Heart left ventricle (tissue), 16 donors: ENCODE data around the gene PIP5K1C. TPM values are rescaled to one million over a fixed set of nuclear protein-coding genes. Genes with fewer than 3 reads are reported as not detected.

Source experiments
- ATAC-seq, 4 donors: fragments of 200-7000 bp; cut with Tn5 transposase; one replicate each; pipeline ENCODE4 v1.9.1; 2020 to 2022; ENCODE audit warnings: moderate library complexity in 4 of 4, mild to moderate bottlenecking in 3 of 4, moderate number of reproducible peaks in 1 of 4
- DNase-seq, 5 donors: peaks; one replicate each; pipeline ENCODE4 v3.0.0-alpha.2; 2020
- H3K27ac ChIP-seq, 12 donors: fragments of 200-600 bp; sonication (generic) in 4 of 12; one replicate each; pipeline versions ENCODE4 v1.5.0 to v1.8.0; 2016 to 2022; ENCODE audit warnings: mild to moderate bottlenecking in 2 of 12
- H3K27me3 ChIP-seq, 9 donors: fragments of 200-600 bp; sonication (generic) in 2 of 9; one replicate each; pipeline versions ENCODE4 v1.5.1 to v1.8.0; 2016 to 2022; ENCODE audit warnings: mild to moderate bottlenecking in 3 of 9
- H3K36me3 ChIP-seq, 9 donors: fragments of 200-600 bp; sonication (generic) in 2 of 9; one replicate each; pipeline versions ENCODE4 v1.5.0 to v1.8.0; 2018 to 2022; ENCODE audit warnings: mild to moderate bottlenecking in 2 of 9
- H3K4me1 ChIP-seq, 12 donors: fragments of 200-600 bp; sonication (generic) in 4 of 12; one replicate each; pipeline versions ENCODE4 v1.5.0 to v1.8.0; 2016 to 2022; ENCODE audit warnings: mild to moderate bottlenecking in 3 of 12
- H3K4me3 ChIP-seq, 12 donors: fragments of 200-600 bp; sonication (generic) in 4 of 12; one replicate each; pipeline versions ENCODE4 v1.5.0 to v1.8.0; 2017 to 2022; ENCODE audit warnings: mild to moderate bottlenecking in 9 of 12, moderate library complexity in 4 of 12
- H3K9me3 ChIP-seq, 12 donors: fragments of 200-600 bp; sonication (generic) in 4 of 12; one replicate each; pipeline versions ENCODE4 v1.5.0 to v1.8.0; 2016 to 2022; ENCODE audit warnings: mild to moderate bottlenecking in 1 of 12
- POLR2A ChIP-seq, 2 donors: fragments of 450-650 bp; IDR thresholded peaks; one replicate each; pipeline ENCODE4 v1.6.1; 2017; ENCODE audit warnings: antibody characterized with exemption in 2 of 2, mild to moderate bottlenecking in 2 of 2, moderate library complexity in 2 of 2
- WGBS, 4 donors: extraction: QIAGEN DNeasy Blood & Tissue Kit in 2 of 4; methylation state at CpG; one replicate each; pipeline versions ENCODE4 v1.1.5 to v1.1.7; 2013 to 2018; 5-methylcytosine and 5-hydroxymethylcytosine counted together
- intact Hi-C, 10 donors: fragments of 100-400 bp; cut with DNase I; formaldehyde crosslinking; loops; one replicate each; pipeline versions ENCODE4 v1.11.1 to v1.14.2; 2022
- polyA plus RNA-seq, 2 donors: library from polyadenylated mRNA; stranded (reverse); fragments of 200-250 nt; gene quantifications; one replicate each; pipeline ENCODE4 v1.2.3, GENCODE V29; 2013
- total RNA-seq, 9 donors: library from RNA; depleted of rRNA in 2 of 9; stranded (reverse); fragments of >200 nt in 2 of 9; fragmentation: NEBNext Ultra II Directional in 3 of 9; extraction: Animal tissue kit (Norgen Biotek cat#: 25700) in 3 of 9; gene quantifications; one replicate each; pipeline versions ENCODE4 v1.1.0 to v1.2.4, GENCODE V29; 2016 to 2023
- TF ChIP-seq, protein P1 (sequence below), 12 donors: fragments of 200-600 bp; sonication (generic) in 4 of 12; IDR thresholded peaks; one replicate each; pipeline versions ENCODE4 v1.5.0 to v1.8.0; 2018 to 2022; ENCODE audit warnings: antibody characterized with exemption in 12 of 12, mild to moderate bottlenecking in 5 of 12
- donor health status: ischemic (EF 13 %, LVEDD 7.1; RV severe dilation, severe dysfunction).
- donor health status: healthy with polysubstance abuse.
- donor health status: DM: no; HTN: yes; CAD: no.
- donor health status: DM: no; HTN: no; CAD: no.
- donor health status: ischemic (EF 25% LVEDD 6.9; RV normal size, moderate dysfunction).
- donor health status: ischemic (EF 25% LVEDD 5.7; RV mildly dilated, moderate dysfunction).
- donor health status: healthy.
- donor health status: DM: yes; HTN: yes; CAD: no.
- donor health status: ischemic (EF 35%, LVEDD 5.7; RV mildly dilated, moderate dysfunction).
- donor health status: nonischemic (EF 11% LVEDD 7.7; RV severe dilation, severe dysfunction).
- donor health status: DM: yes; HTN: yes; CAD: no.
- donor health status: PGD.
- donor health status: ischemic (EF 29% LVEDD 5.4; RV normal size, mild dysfunction).
- donor health status: nonischemic (EF 23%, LVEDD 6.1; RV moderate dilation, normal function).

Gene PIP5K1C
- total and polyA plus RNA-seq, 11 donors = 23.9 to 56.6 (median 36.3) TPM

DNA sequence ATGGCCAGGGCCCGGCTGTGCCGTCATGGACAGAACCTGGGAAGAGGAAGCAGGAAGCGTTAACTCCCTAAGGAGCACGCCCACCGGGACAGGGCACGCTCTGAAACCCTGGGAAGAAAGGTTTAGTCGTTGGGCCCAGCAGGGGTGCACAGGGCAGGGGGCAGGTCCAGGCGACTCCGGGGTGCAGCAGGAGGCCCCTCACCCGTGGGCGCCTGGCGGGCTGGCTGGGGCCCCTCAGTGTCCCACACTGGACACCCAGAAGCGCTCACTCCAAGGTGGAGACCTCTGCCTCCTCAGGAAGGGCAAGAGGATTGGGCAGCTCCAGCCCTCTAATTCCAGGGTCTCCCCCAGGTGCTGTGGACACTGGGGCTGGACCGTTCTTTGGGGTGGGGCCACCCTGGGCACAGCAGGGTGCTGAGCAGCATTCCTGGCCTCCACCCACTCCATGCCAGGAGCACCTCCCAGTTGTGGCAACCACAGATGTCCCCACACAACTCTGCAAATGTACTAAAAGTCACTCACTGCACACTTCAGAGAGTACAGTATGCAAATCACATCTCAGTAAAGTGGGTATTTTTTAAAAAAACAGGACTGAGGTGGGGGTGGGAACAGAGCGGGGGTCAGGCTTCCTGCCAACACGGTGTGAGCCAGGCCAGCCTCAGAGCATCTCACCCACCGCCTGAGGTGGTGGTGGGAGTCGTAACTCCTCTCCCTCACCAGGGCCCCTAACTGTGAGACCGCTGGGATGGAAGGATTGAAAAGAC, 35.2 kb downstream of the PIP5K1C start:
- Histone ChIP-seq H3K36me3 (peaks cover 0 to 58% (median 48%) of the 10 kb centered on the region in 9 donors), H3K9me3 (no peaks in the 10 kb centered on the region), H3K4me3 (no peak overlapping the region), H3K27ac (peak overlapping the region in 3 of 12 donors; percentile 1 to 51 (median 42)), H3K4me1 (peaks cover 0 to 45% (median 28%) of the 10 kb centered on the region in 12 donors), H3K27me3 (no peaks in the 10 kb centered on the region)
- ATAC-seq = no peak
- DNase-seq = no peak
- no peak for TF ChIP-seq POLR2A (IDR thresholded peaks at IDR 0.05)
- TF ChIP-seq, protein P1, sequence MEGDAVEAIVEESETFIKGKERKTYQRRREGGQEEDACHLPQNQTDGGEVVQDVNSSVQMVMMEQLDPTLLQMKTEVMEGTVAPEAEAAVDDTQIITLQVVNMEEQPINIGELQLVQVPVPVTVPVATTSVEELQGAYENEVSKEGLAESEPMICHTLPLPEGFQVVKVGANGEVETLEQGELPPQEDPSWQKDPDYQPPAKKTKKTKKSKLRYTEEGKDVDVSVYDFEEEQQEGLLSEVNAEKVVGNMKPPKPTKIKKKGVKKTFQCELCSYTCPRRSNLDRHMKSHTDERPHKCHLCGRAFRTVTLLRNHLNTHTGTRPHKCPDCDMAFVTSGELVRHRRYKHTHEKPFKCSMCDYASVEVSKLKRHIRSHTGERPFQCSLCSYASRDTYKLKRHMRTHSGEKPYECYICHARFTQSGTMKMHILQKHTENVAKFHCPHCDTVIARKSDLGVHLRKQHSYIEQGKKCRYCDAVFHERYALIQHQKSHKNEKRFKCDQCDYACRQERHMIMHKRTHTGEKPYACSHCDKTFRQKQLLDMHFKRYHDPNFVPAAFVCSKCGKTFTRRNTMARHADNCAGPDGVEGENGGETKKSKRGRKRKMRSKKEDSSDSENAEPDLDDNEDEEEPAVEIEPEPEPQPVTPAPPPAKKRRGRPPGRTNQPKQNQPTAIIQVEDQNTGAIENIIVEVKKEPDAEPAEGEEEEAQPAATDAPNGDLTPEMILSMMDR (IDR thresholded peaks at IDR 0.05) = no peak
- intact Hi-C loops = loop anchor here in 7 of 10 donors (2.0 to 10.0 kb wide), 5 partner anchors 36 to 540 kb away; partner anchors contain the start of genes EEF2 (in 1 of the 7) and PIP5K1C (in 1 of the 7)
- WGBS, 4 donors = 73 to 83% (median 76%) methylated on average over 17 to 19 of the region's 19 CpGs

DNA sequence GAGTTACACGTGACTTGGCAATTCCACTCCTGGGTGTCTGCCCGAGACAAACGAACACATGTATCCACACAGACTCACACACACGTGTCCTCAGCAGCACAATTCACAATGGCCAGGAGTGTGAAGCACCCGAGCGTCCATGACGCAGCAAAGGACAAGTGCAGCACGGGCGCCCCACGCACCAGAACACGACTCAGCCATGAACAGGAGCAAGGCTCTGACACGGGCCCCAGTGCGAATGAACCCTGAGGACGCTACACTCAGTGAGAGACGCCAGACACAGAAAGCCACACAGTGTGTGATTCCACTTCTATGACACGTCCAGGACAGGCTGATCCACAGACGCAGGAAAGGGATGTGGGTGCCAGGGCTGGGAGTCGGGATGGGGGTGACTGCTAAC, 36.4 kb downstream of the PIP5K1C start:
- TF ChIP-seq, protein P1 (IDR thresholded peaks at IDR 0.05) = no peak
- TF ChIP-seq POLR2A (IDR thresholded peaks at IDR 0.05) = no peak
- intact Hi-C loops = loop anchor here in 5 of 10 donors (2.0 to 10.0 kb wide), 3 partner anchors 37 to 541 kb away; partner anchors contain the start of gene PIP5K1C (in 1 of the 5)
- Histone ChIP-seq H3K4me1 (peaks cover 0 to 33% (median 16%) of the 10 kb centered on the region in 12 donors), H3K36me3 (peaks cover 0 to 70% (median 59%) of the 10 kb centered on the region in 9 donors), H3K9me3 (no peaks in the 10 kb centered on the region), H3K27ac (no peak overlapping the region), H3K27me3 (no peaks in the 10 kb centered on the region), H3K4me3 (no peak overlapping the region)
- 94 to 97% (median 94%) methylated on average over 18 of the region's 18 CpGs for WGBS, 4 donors
- DNase-seq (no peak), ATAC-seq (no peak)

DNA sequence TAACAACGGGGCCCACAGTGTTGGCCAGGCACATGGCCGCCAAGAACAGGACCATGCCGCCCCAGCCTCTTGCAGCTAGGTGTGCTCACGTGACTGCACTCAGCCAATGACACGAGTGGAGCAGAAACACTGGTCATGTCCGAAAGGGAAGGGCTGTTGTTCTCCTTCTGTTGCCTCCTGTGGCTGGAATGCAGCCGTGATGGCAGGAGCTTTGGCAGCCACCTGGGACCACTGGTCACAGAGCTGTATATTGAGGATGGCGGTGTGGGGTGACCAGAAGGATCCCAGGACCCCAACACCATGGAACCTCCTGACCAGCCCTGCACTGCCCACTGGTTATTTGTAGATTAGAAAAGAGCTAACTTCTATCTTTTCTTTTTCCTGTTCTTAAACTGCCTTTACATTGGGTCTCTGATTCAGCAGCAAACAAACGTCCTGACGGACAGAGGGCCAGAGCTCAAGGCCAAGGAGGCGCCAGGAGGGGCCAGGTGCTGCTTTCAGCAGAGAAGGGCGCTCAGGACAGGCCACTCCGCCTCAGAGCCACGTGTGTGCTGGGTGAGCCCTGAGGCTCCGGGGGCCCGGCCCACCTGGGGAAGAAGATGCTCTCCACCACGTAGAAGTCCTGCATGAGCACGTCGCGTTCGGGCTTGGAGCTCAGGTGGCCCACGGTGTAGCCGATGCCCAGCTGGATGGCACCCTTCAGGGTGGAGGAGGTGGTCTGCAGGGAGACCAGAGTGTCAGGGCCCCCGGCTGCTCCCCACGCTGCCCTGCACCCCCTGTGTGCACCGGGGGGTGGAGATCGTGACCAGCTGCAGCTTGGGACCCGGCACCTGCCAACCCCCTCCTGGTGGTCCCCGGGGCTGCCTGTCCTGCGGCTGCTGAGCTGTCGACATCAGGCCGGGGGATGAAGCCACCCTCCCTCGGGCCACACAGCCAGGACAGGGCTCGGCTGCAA, 38.7 kb downstream of the PIP5K1C start:
- Histone ChIP-seq H3K4me3 (no peak overlapping the region), H3K4me1 (peaks cover 0 to 11% (median 8%) of the 10 kb centered on the region in 12 donors), H3K27ac (peak overlapping the region in 1 of 12 donors; percentile 10), H3K36me3 (peaks cover 0 to 88% (median 71%) of the 10 kb centered on the region in 9 donors), H3K27me3 (no peaks in the 10 kb centered on the region), H3K9me3 (no peaks in the 10 kb centered on the region)
- ATAC-seq (no peak), DNase-seq (no peak)
- WGBS, 4 donors = 93 to 96% (median 95%) methylated on average over 20 to 34 of the region's 34 CpGs
- intact Hi-C loops = loop anchor here in 5 of 10 donors (10.0 kb wide), 2 partner anchors 163 to 543 kb away; no protein-coding TSS in a partner anchor
- no peak for TF ChIP-seq POLR2A (IDR thresholded peaks at IDR 0.05)
- TF ChIP-seq, protein P1 (IDR thresholded peaks at IDR 0.05) = no peak
